Suppressor macrophage treated with lipopolysaccharide for 1 hour (primary cell): ENCODE results near the gene RIN3.
"Not testable (repeated sequence)": the region's sequence is repeated elsewhere in the genome, so short reads cannot be mapped to it uniquely, and the experiment has no call there.

Source experiments
- DNase-seq, 3 donors: peaks; one replicate each; pipeline ENCODE4 v3.0.0-alpha.2; 2020 to 2022

Gene RIN3

DNA sequence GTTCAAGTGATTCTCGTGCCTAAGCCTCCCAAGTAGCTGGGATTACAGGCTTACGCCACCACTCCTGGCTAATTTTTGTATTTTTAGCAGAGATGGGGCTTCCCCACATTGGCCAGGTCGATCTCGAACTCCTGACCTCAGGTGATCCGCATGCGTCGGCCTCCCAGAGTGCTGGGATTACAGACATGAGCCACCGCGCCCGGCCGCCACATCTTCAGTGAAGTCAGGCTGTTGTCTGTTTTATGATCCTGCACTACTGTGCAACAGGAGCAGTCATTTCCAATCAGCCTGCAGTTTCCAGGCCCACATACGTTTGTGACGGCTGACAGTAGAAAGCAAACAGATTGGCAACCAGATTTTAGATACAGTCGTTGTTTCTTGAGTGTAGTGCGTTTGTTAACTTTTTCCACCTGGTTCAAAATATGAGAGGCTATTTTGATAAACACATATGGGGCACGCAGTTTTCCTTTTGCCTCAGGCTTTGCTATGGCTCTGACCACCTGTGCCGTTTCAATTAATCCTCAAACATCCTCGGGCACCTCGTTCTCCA, 160.1 kb downstream of the RIN3 start:
- no peak for DNase-seq

DNA sequence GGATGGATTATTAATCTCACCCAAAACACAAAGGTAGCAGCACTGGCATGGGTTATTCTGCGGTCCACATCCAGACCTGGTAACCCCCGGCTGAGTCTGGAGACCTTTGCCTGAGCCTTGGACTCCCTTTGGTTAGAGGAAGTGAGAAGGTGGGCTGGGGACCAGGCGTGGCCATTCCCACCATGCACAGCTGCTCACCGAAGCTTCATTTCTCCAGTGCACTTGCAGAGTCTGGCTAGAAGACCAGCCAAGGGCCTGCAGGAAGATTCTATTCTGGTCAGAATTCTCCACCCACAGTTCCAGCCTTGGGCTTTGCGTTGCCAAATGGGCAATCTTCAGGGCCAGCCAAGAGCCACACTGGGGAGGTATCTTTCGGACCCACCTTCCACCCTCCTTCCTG, 161.8 kb downstream of the RIN3 start:
- DNase-seq: no peak

DNA sequence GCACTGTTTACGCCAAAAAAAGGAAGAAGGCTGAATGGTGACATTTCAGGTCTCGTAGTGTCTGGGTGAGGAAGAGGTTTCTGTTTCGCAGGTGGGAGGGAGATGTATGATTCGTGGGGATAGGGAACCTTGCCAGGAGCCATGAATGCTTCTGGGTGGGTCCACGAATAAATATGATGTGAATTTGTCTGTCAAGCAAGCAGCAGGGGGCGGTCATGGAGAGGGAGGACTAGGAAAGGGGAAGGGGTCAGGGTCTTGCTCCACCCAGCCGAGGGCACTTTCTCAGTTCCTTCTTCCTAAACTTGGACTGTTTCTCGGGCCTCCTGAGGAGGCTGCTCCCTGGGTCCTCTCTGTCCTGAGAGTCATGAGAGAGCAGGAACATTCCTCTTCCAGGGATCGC, 162.4 kb downstream of the RIN3 start:
- DNase-seq: peak; percentile 70 to 74 (median 72)

DNA sequence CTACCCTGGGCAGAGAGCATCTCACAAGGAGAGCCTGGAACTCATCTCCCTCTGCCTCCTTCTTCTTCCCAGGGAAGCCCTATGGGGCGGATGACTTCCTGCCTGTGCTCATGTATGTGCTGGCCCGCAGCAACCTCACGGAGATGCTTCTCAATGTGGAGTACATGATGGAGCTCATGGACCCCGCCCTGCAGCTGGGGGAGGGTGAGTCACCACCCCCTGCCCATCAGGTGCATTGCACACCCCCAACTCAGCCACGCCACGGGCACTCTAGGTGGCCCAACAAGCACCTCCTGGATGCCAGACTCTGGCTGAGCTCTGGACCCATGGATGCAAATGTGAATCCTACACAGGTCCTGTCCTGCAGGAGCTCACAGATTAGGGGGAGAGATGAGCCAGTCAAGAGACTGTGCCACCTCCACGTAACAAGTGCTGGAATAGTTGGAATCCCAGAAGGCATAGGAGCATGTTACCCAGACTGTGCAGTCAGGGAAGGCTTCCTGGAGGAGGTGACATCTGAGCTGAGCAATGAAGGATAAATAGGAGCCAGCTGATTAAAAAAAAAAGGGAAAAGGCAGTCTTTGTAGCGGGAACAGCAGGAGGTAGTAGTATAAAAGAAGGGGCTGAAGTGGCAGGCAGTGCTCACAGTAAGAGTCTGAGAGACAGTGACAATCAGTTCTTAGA, 163.0 kb downstream of the RIN3 start:
- no peak for DNase-seq

DNA sequence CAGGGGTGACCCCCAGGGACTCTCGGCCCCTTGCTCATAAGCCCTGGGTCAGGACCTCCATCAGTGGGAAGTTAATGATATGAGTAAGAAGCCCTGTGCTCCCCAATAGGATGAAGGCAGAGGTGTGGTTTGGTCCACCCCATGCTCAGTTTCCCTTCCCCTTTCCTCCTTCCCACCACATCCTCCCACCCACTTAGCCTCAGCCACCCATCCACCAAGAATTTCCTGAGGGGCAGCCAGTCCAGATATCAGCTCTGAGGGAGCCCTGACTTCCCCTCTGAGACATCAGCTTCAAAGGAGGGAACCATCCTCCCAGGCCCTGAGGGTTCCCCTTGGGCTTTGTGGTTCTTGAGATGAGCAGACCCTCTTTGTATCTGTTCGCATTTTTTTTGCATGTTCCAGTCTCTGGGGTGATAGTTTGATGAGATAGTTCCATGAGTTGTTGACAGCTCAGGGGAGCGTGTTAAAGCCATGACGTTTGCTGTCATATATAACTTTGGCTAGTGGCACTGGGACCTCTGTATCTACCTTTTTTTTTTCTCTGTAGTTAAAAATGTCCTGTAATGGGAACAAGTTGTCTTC, 163.6 kb downstream of the RIN3 start:
- DNase-seq: peak; percentile 92 to 95 (median 93)

DNA sequence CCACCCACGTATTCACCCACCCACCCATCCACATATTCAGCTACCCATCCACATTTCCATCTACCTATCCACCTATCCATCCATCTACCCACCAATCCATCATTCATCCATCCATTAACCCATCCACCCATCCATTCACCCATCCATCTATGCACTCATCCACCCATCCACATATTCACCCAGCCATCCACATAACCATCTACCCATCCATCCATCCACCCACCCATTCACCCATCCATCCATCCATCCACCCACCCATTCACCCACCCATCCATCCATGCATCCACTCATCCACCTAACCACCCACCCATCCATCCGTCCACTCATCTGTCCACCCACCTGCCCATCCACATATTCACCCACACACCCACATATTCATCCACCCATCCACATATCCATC, 164.4 kb downstream of the RIN3 start:
- no peak for DNase-seq

DNA sequence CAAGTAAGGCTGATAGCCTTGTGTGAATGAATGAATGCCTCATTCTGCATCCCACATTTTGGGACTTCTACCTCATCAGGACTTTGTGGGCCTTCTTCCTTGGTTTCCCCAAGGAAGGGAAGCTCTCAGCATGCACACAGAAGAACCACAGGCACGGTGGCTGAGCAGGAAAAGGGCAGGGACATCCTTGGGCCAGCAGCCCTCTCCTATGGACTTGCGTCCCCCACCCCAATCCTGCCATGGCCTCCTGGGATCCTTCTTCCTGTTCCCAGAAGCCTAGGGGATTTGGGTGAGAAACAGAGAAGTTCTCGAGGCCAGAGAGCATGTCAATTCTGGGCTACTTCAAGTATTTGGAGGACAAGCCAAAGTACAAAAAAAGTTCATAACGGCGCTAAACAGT, 165.2 kb downstream of the RIN3 start:
- no peak for DNase-seq

DNA sequence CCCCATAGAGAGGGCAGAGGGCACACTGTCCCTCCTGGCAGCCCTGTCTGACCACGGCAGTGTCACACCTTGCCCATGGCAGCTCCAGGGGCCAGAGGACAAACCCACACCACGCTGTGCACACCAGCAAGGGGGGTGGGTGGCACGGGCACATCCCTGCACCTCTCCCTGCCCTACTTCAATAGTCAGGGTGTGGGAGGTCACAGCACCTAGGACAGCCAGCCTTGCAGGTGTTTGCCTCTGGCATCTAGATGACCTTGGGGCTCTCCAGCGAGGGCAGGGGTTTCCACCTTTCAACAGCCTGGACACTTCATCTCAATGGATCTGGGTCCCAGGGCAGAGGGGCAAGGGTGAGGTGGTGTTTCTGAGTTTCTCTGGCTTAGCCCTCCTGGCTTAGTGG, 165.7 kb downstream of the RIN3 start:
- no peak for DNase-seq

DNA sequence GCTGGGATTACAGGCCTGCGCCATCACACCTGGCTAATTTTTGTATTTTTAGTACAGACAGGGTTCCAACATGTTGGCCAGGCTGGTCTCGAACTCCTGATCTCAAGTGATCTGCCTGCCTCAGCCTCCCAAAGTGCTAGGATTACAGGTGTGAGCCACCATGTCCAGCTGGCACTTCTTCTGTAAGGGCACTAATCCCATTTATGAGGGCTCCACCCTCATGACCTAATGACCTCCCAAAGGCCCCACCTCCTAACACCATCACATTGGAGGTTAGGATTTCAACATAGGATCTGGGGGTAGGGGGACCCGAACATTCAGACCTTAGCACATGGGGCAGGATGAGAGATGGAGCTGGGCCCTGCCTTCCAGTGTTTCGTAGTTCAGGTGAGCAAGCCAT, 166.7 kb downstream of the RIN3 start:
- DNase-seq: not testable (repeated sequence)

DNA sequence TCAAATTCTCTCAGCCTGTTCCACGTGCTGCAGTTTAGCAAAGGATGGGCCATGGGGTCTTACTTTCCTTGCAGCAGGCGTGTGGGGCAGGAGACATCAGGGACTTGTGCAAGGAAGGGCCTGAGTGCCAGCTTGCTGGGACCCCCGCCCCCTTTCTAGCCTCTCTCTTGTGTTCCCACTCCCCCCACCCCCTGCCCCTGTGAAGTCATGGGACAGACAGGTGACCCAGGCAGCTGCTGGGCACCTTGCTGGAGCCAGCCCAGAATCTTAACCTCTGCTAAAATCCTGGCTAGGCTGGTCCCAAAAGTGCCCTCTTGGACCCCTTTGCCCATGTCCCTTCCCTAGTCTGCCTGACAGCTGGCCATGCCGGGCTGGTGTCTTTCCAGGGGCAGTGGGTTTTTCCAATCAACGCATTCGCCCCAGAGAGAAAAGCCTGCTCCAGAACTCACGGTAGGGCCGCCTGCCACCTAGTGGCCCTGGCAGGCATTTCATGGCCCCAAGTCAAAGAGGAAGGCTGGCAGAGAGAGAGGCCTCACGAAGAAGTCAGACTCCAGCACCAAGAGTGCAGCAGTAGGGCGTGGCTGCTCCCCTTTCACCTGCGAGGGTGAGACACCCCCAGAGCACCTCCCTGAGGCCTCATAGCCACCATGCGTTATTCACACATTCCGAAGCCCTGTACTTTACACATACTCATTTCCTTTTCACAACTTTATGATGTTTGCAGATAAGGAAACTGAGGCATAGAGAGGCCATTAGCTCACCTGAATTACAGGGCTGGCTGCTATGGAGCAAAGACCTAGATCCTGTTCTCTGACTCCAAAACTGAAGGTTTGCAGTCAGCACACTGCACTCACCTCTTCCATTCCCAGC, 167.4 kb downstream of the RIN3 start:
- DNase-seq: peak; percentile 87 to 91 (median 90)

DNA sequence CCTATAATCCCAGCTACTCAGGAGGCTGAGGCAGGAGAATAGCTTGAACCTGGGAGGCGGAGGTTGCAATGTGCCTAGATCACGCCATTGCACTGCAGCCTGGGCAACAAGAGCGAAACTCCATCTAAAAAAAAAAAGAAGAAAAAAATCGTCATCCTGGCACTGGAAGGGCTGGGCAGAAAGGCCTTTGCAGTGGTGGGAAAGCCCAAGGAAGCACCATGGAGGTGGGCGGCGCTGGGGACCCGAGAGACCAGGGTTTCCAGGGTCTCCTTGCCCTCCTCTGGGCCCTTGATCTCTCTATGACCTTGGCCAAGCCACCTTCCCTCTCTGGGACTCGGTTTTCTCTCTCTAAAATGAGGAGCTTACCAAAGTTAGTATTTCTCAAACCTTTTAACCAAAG, 169.5 kb downstream of the RIN3 start:
- no peak for DNase-seq

DNA sequence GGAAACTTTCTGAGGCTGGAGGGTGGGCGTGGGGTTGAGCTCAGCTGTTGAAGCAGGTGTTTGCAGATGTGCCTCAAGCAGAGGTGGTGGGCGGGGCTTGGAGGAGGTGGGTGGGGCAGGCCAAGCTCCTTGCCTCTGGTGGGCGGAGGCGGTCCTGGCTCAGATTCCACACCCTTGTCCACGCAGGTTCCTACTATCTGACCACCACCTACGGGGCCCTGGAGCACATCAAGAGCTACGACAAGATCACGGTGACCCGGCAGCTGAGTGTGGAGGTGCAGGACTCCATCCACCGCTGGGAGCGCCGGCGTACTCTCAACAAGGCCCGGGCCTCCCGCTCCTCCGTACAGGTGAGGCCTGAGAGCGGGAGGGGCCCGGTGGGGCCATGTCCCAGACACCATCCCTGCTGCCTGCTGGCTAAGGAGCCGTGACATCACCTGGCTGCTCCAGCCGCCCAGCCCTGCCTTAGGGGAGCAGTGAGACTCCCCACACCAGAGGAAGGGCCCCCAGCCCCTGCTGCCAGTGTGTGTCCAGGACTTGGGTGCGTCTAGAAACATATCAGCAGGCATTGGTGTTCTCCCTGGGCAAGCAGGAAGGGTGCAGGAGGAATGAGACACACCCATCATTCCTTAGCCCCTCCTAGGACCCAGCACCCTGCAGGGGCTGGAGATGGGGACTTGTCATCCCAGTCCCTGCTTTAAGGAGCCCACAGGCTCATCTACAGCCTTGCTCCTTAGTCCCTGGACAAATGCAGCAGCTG, 171.4 kb downstream of the RIN3 start:
- DNase-seq: no peak

DNA sequence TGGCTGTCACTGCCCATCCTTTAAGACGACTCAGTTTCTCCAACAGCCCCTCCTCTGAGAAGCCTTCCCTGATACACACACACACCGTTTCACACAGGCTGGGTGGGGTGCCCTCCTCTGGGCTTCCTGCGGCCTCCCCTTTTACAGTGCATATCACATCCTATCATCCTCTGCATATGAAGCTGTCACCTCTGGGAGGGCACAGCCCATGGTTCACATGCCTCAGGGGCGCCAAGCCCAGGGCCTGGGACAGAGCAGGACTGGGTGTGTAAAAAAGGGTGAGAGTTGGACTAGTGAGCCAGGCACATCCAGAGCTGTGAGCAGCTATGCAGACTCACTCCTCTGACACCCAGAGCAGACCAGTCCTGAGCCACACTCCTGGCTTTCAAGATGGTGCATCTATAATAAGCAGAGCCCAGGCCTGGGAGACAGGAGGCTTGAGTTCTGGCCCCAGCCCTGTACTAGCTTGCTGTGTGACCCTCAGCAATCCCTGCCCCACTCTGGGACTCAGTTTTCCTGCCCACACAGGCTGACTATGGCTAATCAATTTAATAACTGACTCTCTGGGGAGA, 172.3 kb downstream of the RIN3 start:
- no peak for DNase-seq

DNA sequence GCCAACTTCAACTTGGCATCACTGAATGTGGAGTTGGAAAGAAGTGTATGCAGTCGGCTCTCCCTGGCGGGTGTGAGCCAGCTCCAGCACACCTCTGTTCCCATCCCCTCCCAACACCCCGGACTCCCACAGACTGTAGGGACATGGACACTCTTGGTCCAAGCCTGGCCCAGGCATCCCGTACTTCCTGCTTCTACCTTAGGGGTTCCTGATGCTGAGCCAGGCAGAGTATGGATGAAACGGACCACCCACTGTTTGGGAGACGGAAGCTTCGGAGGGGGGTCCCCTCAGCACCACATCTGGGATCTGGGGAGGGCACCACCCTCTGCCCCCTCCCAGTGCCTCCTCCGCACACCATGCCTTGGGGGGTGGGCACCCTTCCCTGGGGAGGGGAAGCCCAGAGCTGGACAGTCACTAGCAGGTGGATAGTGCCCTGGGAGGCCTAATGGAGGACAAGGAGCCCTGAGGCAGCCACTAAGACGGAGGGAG, 172.9 kb downstream of the RIN3 start:
- DNase-seq: no peak

DNA sequence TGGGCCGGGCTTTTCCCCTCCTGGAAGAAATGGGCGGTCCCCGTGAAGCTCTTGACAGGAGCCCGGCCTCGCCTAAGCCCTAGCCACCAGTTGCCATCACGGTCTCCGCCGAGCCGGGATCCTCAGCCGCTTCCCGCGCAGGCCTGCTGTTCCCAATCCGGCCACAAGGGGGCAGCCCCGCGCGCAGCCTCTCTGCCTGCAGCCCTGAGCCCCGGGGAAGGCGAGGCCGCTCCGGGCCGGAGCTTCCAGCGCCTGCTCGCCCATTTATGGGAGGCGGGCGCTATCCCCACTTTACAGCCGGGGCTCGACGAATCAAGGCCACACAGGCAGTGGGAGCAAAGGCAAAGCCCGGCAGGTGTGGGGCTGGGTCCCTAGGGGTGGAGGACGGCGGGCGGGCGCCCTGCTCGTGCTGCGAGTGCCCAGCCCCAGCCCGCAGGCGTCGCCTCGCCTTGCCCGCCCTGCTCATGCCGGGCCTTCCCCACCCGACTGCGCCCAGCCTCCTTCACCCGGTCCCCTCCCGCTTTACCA, 173.4 kb downstream of the RIN3 start:
- peak; percentile 60 to 74 (median 66) for DNase-seq

DNA sequence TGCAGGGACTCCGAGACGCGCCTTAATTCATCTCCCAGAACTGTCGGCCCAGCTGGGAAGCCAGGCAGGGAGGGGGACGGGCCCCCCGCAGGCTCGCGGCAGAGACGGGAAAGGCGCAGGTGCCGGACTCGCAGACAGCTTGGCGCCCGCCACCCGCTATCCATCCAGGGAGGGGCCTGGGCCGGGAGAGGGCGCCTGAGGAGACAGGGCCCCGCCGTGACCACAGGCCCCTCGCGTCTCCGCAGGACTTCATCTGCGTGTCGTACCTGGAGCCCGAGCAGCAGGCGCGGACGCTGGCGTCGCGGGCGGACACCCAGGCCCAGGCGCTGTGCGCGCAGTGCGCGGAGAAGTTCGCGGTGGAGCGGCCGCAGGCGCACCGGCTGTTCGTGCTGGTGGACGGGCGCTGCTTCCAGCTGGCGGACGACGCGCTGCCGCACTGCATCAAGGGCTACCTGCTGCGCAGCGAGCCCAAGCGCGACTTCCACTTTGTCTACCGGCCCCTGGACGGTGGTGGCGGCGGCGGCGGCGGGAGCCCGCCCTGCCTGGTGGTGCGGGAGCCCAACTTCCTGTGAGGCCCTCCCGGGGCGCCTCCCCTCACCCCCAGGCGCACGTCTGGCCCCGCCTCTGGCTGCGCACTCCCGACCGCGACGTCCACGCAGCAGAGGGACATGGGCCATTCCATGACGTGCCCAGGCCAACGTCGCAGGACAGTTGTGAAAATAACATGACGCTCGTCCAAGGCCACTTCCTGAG, 174.3 kb downstream of the RIN3 start:
- no peak for DNase-seq

DNA sequence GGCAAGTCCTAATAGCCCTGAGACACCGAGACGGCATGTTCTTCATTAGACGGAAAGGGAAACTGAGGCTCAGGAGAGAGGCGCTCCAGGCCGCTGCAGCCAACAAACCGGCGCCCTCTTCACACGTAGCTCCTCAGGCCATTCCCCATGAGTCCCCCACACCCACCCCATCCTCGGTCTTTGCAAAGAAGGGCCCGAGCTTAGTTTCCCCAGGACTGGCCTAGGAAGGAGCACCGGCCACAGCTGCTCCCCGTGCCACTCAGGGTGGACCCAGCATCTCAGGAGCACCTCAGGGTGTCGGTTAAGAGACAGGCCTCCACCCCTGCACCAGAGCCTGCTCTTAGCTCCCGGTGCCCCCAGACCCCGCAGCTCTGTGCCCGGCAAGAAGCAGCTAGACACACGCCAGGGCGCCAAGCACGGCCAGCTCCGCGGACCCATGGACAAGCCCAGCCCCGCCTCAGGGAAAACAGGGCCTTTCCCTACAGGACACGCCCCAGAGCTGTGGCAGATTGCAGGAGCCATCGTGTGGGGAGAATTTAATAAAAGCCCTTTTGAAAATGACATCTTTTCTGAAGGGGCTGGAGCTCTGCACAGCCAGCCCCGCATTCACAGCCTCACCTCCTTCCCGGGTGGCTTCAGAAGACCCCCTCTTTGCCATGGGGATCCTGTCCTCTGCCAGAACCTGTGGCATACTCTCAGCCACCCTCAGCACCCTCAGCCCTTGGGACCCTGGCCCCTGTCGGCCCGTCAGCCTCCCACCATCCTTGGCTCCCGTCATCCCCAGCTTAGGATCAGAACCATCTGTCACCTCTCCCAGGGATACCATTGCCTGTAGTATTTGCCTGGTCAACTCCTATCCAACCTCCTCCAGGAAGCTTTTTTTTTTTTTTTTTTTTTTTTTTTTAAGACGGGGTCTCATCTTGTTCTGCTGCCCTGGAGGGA, 175.1 kb downstream of the RIN3 start:
- no peak for DNase-seq

DNA sequence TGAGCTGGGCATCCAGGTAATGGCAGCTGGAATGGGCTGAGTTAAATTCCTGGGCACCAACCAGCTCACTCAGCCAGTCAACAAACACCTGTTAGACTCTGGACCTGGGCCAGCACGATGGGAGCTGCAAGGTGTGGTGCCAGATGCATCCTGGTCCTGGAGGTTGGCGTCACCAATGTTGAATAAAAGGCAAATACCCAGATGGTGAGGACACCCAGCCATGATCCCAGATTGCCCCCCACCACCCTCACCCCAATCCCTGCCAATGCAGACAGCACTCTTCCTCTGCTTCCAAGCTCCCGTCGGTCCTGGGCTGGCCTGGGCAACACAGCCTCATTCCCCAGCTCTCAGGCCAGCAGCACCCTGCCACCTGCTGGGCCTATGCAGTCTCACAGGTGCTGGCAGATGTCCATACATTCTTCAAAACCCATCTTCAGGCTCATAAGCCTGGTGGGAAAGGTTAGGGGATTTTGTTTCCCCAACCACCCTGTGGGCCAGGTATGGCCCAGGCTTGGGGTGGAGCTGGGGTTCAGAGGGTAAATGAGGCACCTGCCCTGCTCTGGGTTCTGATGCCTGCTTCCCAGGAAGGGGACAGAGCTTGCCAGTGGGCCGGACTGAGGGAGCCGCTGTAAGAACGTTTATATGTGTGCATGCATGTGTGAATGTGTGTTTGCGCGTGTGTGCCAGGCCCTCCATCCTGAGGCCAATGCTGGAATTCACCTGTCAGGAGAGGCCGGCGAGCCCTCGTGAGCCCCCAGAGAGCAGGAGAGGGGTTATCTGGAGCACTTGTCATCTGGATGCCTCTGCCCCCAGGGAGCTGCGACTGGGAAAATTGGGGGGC, 176.8 kb downstream of the RIN3 start:
- no peak for DNase-seq

DNA sequence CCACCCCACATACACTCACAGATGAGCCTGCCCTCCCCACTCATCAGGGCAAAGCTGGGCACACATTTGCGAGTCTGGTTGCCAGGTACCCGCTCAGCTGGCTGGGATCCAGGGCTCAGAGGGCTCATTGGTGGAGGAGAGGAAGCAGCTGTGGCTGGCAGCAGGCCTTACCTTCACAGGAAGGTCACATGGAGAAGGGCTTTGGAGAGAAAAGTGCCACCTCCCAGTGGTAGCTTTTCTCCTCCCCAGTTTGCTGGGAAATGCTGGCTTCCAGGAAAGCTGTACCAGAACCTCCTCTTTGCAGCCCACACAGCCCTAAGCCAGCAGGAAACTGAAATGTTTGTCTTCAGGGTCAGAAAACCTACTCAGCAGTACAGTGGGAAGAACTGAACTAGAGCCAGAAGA, 179.2 kb downstream of the RIN3 start:
- peak in 2 of 3 donors; percentile 13 to 57 for DNase-seq
